ENCODE data around the gene PTGIR. TPM values are rescaled to one million over a fixed set of nuclear protein-coding genes. Genes with fewer than 3 reads are reported as not detected.

Gene PTGIR
- total and polyA plus RNA-seq, 10 of the 15 experiments (the other 5 are each of a cell fraction or from before 2014, with no cell fraction given) = 0.34 to 29.1 (median 9.9) TPM

GRCh38 chr19:46640656-46641055, 15.8 kb upstream of the PTGIR start:
- H4K20me1 ChIP-seq (ENCODE audit: control insufficient read depth, insufficient read depth) = no peaks in the 10 kb centered on the region
- H3K9me3 ChIP-seq (replicated peaks; ENCODE audit: control insufficient read depth, insufficient read depth, low read length) = no peaks in the 10 kb centered on the region; the same call in 2 of the 3 replicates
- in situ Hi-C loops (cut with MboI) = no loop called here
- CTCF ChIA-PET = interaction anchor here (1.1 to 1.6 kb wide), 3 partner anchors 62 to 200 kb away, joined by 3 to 6 read pairs (median 3); no protein-coding TSS in a partner anchor
- SMC1A ChIA-PET (ENCODE audit: uncharacterized antibody, unreplicated experiment) = interaction anchor here (0.8 kb wide), 2 partner anchors 36 to 74 kb away, joined by 3 read pairs; no protein-coding TSS in a partner anchor
- no peak overlapping the region for H3K4me3 ChIP-seq
- no peak overlapping the region for H2AFZ ChIP-seq (ENCODE audit: control insufficient read depth, low read depth, low read length)
- H3K27me3 ChIP-seq (replicated peaks in 1 of 2; ENCODE audit: control insufficient read depth in 2 of 2, insufficient read depth in 2 of 2, low read length in 1 of 2) = no peaks in the 10 kb centered on the region
- no peak overlapping the region for H3K9ac ChIP-seq (ENCODE audit: control insufficient read depth, insufficient read depth, low read length)
- ATAC-seq = no peak
- H3K4me1 ChIP-seq (ENCODE audit: control insufficient read depth, insufficient read depth, low read length) = peaks cover 15% of the 10 kb centered on the region
- no TSS peak for BruUV-seq (replicated peaks)
- no peak for FAIRE-seq
- H3K4me2 ChIP-seq (ENCODE audit: control insufficient read depth, insufficient read depth) = no peak overlapping the region
- no peak for TF ChIP-seq ZNF207 (IDR thresholded peaks at IDR 0.05; ENCODE audit: borderline replicate concordance)
- no peak for TF ChIP-seq PAX8 (IDR thresholded peaks at IDR 0.05)
- no peak for TF ChIP-seq MXI1 (IDR thresholded peaks at IDR 0.05; ENCODE audit: low read depth, low read length)
- no peak for TF ChIP-seq SREBF1 (IDR thresholded peaks at IDR 0.05; ENCODE audit: low read length)
- TF ChIP-seq MEF2A (IDR thresholded peaks at IDR 0.05; ENCODE audit: insufficient read depth, low read depth, low read length) = no peak
- no peak for TF ChIP-seq NKRF (conservative IDR thresholded peaks at IDR 0.05)
- no peak for TF ChIP-seq HDGF (IDR thresholded peaks at IDR 0.05)
- no peak for TF ChIP-seq BRCA1 (IDR thresholded peaks at IDR 0.05; ENCODE audit: low read depth, low read length)
- no peak for TF ChIP-seq GABPA (IDR thresholded peaks at IDR 0.05; ENCODE audit: low read depth)
- no peak for TF ChIP-seq PAX5 (IDR thresholded peaks at IDR 0.05; ENCODE audit: borderline replicate concordance, low read depth, low read length)
- no peak for TF ChIP-seq BCL3 (IDR thresholded peaks at IDR 0.05; ENCODE audit: borderline replicate concordance, insufficient read depth, low read depth, low read length, poor library complexity, severe bottlenecking)
- WGBS (ENCODE audit: insufficient coverage, insufficient replicate concordance, low lambda C conversion rate, missing lambda C conversion rate) = 85% methylated on average over 2 of the region's 2 CpGs
- POLR2A ChIA-PET = interaction anchor here (0.6 to 0.7 kb wide), 2 partner anchors 52 to 154 kb away, joined by 3 to 6 read pairs; no protein-coding TSS in a partner anchor
- H3K36me3 ChIP-seq (ENCODE audit: control insufficient read depth in 2 of 2, insufficient read depth in 2 of 2, low read length in 1 of 2) = no peaks in the 10 kb centered on the region
- RAD21 ChIA-PET (ENCODE audit: unreplicated experiment) = interaction anchor here (0.9 kb wide), 1 partner anchor 22 kb away, joined by 3 read pairs; no protein-coding TSS in a partner anchor
- no peak for DNase-seq (ENCODE audit: low read depth, low spot score)
- intact Hi-C loops (cut with micrococcal nuclease; ENCODE audit: unreplicated experiment) = no loop called here
- H3K27ac ChIP-seq (ENCODE audit: control insufficient read depth, insufficient read depth) = no peak overlapping the region
- H3K79me2 ChIP-seq (ENCODE audit: control insufficient read depth, insufficient read depth, low read length) = no peaks in the 10 kb centered on the region

All from GM12878 (cell line).